Measurements from ENCODE around the gene TAF15.

DNA sequence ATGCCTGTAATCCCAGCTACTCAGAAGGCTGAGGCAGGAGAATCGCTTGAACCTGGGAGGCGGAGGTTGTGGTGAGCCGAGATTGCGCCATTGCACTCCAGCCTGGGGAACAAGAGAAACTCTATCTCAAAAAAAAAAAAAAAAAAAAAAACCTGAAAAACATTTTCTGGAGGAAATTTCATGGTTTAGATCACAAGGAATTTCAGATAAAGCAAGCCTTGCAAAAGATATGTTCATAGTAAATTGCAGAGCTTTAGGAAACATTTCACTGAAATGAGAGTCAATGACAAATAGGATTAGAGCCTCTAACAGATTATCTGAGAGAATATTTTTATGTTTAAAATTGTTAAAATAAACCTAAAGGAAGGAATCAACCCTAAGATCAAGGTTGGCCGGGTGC, 3.2 kb downstream of the TAF15 start:
- TF ChIP-seq, protein P1, sequence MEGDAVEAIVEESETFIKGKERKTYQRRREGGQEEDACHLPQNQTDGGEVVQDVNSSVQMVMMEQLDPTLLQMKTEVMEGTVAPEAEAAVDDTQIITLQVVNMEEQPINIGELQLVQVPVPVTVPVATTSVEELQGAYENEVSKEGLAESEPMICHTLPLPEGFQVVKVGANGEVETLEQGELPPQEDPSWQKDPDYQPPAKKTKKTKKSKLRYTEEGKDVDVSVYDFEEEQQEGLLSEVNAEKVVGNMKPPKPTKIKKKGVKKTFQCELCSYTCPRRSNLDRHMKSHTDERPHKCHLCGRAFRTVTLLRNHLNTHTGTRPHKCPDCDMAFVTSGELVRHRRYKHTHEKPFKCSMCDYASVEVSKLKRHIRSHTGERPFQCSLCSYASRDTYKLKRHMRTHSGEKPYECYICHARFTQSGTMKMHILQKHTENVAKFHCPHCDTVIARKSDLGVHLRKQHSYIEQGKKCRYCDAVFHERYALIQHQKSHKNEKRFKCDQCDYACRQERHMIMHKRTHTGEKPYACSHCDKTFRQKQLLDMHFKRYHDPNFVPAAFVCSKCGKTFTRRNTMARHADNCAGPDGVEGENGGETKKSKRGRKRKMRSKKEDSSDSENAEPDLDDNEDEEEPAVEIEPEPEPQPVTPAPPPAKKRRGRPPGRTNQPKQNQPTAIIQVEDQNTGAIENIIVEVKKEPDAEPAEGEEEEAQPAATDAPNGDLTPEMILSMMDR (conservative IDR thresholded peaks at IDR 0.05): no peak
- no peak for TF ChIP-seq EZH2 (IDR thresholded peaks at IDR 0.05; ENCODE audit: low read depth)

Data from PC-9 (cell line).